Ovary (tissue), 9 donors: Measurements from ENCODE around the gene QPCTL. TPM values are rescaled to one million over a fixed set of nuclear protein-coding genes. Genes with fewer than 3 reads are reported as not detected.

ENCODE experiments used
- DNase-seq, 5 donors: peaks; one replicate each; pipeline ENCODE4 v3.0.0-alpha.2; 2019 to 2020
- H3K27ac ChIP-seq, 2 donors: fragments of 200-600 bp; one replicate each; pipeline versions ENCODE4 v1.5.1 to v1.8.0; 2019 to 2022
- H3K27me3 ChIP-seq: fragments of 200-600 bp; one replicate; pipeline ENCODE4 v1.8.0; 2022
- H3K36me3 ChIP-seq: fragments of 200-600 bp; sonication (generic); one replicate; pipeline ENCODE4 v1.5.1; 2019
- H3K4me1 ChIP-seq: one replicate; pipeline ENCODE4 v1.8.1; 2013; ENCODE audit warnings: mild to moderate bottlenecking, moderate library complexity; ENCODE audit not compliant: insufficient read depth
- H3K4me3 ChIP-seq: fragments of 200-600 bp; sonication (generic); one replicate; pipeline ENCODE4 v1.5.1; 2017
- H3K9me3 ChIP-seq, 2 donors: fragments of 200-600 bp in 1 of 2; sonication (generic) in 1 of 2; one replicate each; pipeline versions ENCODE4 v1.5.1 to v1.8.1; 2013 to 2019; ENCODE audit warnings: mild to moderate bottlenecking in 1 of 2, moderate library complexity in 1 of 2
- CTCF ChIP-seq, 3 donors: fragments of 450-650 bp in 2 of 3; fragments of 200-600 bp in 1 of 3; IDR thresholded peaks; one replicate each; pipeline versions ENCODE4 v1.5.1 to v1.8.0; 2016 to 2022; ENCODE audit warnings: antibody characterized with exemption in 3 of 3, mild to moderate bottlenecking in 1 of 3
- EP300 ChIP-seq: sonication (generic); formaldehyde crosslinking; IDR thresholded peaks from one replicate; pipeline ENCODE4 v1.6.1; 2017; ENCODE audit warnings: antibody characterized with exemption
- POLR2A ChIP-seq: fragments of 450-650 bp; IDR thresholded peaks from one replicate; pipeline ENCODE4 v1.6.1; 2017; ENCODE audit warnings: antibody characterized with exemption, mild to moderate bottlenecking, moderate library complexity
- WGBS, 3 donors: extraction: QIAGEN DNeasy Blood & Tissue Kit in 1 of 3; methylation state at CpG; one replicate each; pipeline versions ENCODE4 v1.1.5 to v1.1.7; 2013 to 2017; 5-methylcytosine and 5-hydroxymethylcytosine counted together
- intact Hi-C, 4 donors: fragments of 100-400 bp; cut with DNase I; formaldehyde crosslinking; loops; one replicate each; pipeline versions ENCODE4 v1.11.0 to v1.15.1; 2022 to 2023
- polyA plus RNA-seq, 2 donors: library from polyadenylated mRNA; stranded (reverse); fragments of 200-250 nt in 1 of 2; fragments of 350-450 nt in 1 of 2; fragmentation: Illumina TruSeq in 1 of 2; extraction: RNeasy Lipid Tissue Mini Kit (QIAGEN cat#74804) in 1 of 2; gene quantifications; one replicate each; pipeline ENCODE4 v1.2.3, GENCODE V29; 2013 to 2014
- total RNA-seq, 7 donors: library from RNA; depleted of rRNA in 2 of 7; stranded (reverse); fragments of >200 nt in 2 of 7; fragmentation: NEBNext Ultra II Directional in 3 of 7; extraction: Animal tissue kit (Norgen Biotek cat#: 25700) in 3 of 7; gene quantifications; one replicate each; pipeline versions ENCODE4 v1.1.0 to v1.2.4, GENCODE V29; 2016 to 2023
- donor health status: DM: no; HTN: no; CAD: no; lungs with moderate emphysema.
- donor health status: DM: no; HTN: no; CAD: no.
- donor health status: Bipolar disorder and iron deficiency.
- donor health status: DM: yes; HTN: yes; CAD: no.
- donor health status: DM: no; HTN: no; CAD: no.
- donor health status: DM: yes; HTN: yes; CAD: no.

The QPCTL gene
- total and polyA plus RNA-seq, 9 donors = 3.2 to 15.3 (median 6.8) TPM

GRCh38 chr19:45653634-45654033 lies 38.8 kb upstream of the QPCTL start:
- H3K27ac ChIP-seq = no peak overlapping the region
- DNase-seq = no peak
- no peaks in the 10 kb centered on the region for H3K9me3 ChIP-seq
- TF ChIP-seq CTCF (IDR thresholded peaks at IDR 0.05) (no peak), EP300 (no peak), POLR2A (no peak)
- H3K27me3 ChIP-seq = no peaks in the 10 kb centered on the region
- no peaks in the 10 kb centered on the region for H3K4me1 ChIP-seq
- no peaks in the 10 kb centered on the region for H3K36me3 ChIP-seq
- H3K4me3 ChIP-seq = no peak overlapping the region
- whole genome bisulfite sequencing, 3 donors = 9 to 14% (median 11%) methylated on average over 5 of the region's 5 CpGs
- intact Hi-C loops = no loop called here

GRCh38 chr19:45655073-45655472 lies 37.4 kb upstream of the QPCTL start:
- no peak for DNase-seq
- no peaks in the 10 kb centered on the region for H3K27me3 ChIP-seq
- intact Hi-C loops = no loop called here
- H3K27ac ChIP-seq = no peak overlapping the region
- WGBS, 3 donors = 77 to 97% (median 78%) methylated on average over 3 of the region's 3 CpGs
- no peak overlapping the region for H3K4me3 ChIP-seq
- no peaks in the 10 kb centered on the region for H3K4me1 ChIP-seq
- H3K36me3 ChIP-seq = no peaks in the 10 kb centered on the region
- no peaks in the 10 kb centered on the region for H3K9me3 ChIP-seq
- no peak for TF ChIP-seq CTCF (IDR thresholded peaks at IDR 0.05)
- no peak for TF ChIP-seq POLR2A

- intact Hi-C loops = no loop called here
- H3K36me3 ChIP-seq = no peaks in the 10 kb centered on the region
- TF ChIP-seq EP300 (no peak), CTCF (IDR thresholded peaks at IDR 0.05) (no peak), POLR2A (no peak)
- no peaks in the 10 kb centered on the region for H3K27me3 ChIP-seq
- no peak overlapping the region for H3K4me3 ChIP-seq
- no peaks in the 10 kb centered on the region for H3K4me1 ChIP-seq
- no peaks in the 10 kb centered on the region for H3K9me3 ChIP-seq
- no peak for DNase-seq
- H3K27ac ChIP-seq = no peak overlapping the region
- 30 to 39% (median 37%) methylated on average over 14 of the region's 14 CpGs for WGBS, 3 donors
These were observed 34.8 kb upstream of the QPCTL start for GRCh38 chr19:45657520-45658167.

GRCh38 chr19:45659096-45659729 lies 33.3 kb upstream of the QPCTL start:
- H3K27ac ChIP-seq = no peak overlapping the region
- no peaks in the 10 kb centered on the region for H3K36me3 ChIP-seq
- TF ChIP-seq CTCF (IDR thresholded peaks at IDR 0.05) = no peak
- TF ChIP-seq EP300 = no peak
- TF ChIP-seq POLR2A = no peak
- H3K9me3 ChIP-seq = no peaks in the 10 kb centered on the region
- intact Hi-C loops = no loop called here
- no peaks in the 10 kb centered on the region for H3K4me1 ChIP-seq
- DNase-seq = no peak
- no peaks in the 10 kb centered on the region for H3K27me3 ChIP-seq
- H3K4me3 ChIP-seq = no peak overlapping the region
- WGBS, 3 donors = 50 to 63% (median 57%) methylated on average over 6 of the region's 6 CpGs
